Stimulated activated CD4-positive, alpha-beta T cell treated with anti-CD3 and anti-CD28 coated beads, Interleukin-4, amount 100 ng/mL, for 48 hours (primary cell): Measurements from ENCODE around the gene AP3D1.
A peak's percentile ranks its signal among the peaks of the same experiment; 100 is the strongest.

Experiments
- DNase-seq, 2 donors: peaks; one replicate each; pipeline ENCODE4 v3.0.0-alpha.2; 2020; ENCODE audit warnings: low read depth in 2 of 2

AP3D1 gene

GRCh38 chr19:2061495-2062388 is 89.6 kb downstream of the AP3D1 start:
- peak; percentile 99 to 100 for DNase-seq

GRCh38 chr19:2060884-2061494 is 90.4 kb downstream of the AP3D1 start:
- peak; percentile 38 to 45 for DNase-seq

- no peak for DNase-seq
Observed at GRCh38 chr19:2059422-2060201, 91.8 kb downstream of the AP3D1 start.

GRCh38 chr19:2058570-2059421 is 92.6 kb downstream of the AP3D1 start:
- DNase-seq, result no peak

GRCh38 chr19:2057484-2058469 is 93.6 kb downstream of the AP3D1 start:
- no peak for DNase-seq

- no peak for DNase-seq
Observed at GRCh38 chr19:2056837-2057192, 94.6 kb downstream of the AP3D1 start.

- no peak for DNase-seq
Observed at GRCh38 chr19:2055931-2056836, 95.2 kb downstream of the AP3D1 start.

- no peak for DNase-seq
Observed at GRCh38 chr19:2054763-2055162, 96.6 kb downstream of the AP3D1 start.

- DNase-seq, result no peak
Observed at GRCh38 chr19:2053601-2054389, 97.6 kb downstream of the AP3D1 start.

- DNase-seq, result no peak
Observed at GRCh38 chr19:2051773-2052704, 99.3 kb downstream of the AP3D1 start.

GRCh38 chr19:2050991-2051772 is 100.2 kb downstream of the AP3D1 start, which contains the start of gene MKNK2:
TSS of gene MKNK2 (minus strand) at chr19:2051244. CDS start at chr19:2050851, 393 bp downstream.
- peak; percentile 90 to 96 for DNase-seq
